Inflammatory macrophage treated with lipopolysaccharide for 1 hour (primary cell): ENCODE measurements around the gene POP7.

Experiments used
- DNase-seq, 2 donors: peaks; one replicate each; pipeline ENCODE4 v3.0.0-alpha.2; 2020 to 2022

The POP7 gene

GRCh38 chr7:100679129-100679926 is 26.6 kb upstream of the POP7 start:
- no peak for DNase-seq

- peak; percentile 37 to 67 for DNase-seq
Observed at GRCh38 chr7:100679927-100680575, 25.9 kb upstream of the POP7 start.

GRCh38 chr7:100680576-100681271 is 25.2 kb upstream of the POP7 start:
- no peak for DNase-seq

GRCh38 chr7:100681491-100682227 is 24.3 kb upstream of the POP7 start:
- DNase-seq = no peak

GRCh38 chr7:100682228-100682741 is 23.6 kb upstream of the POP7 start:
- DNase-seq = no peak

- DNase-seq = no peak
Observed at GRCh38 chr7:100682991-100683658, 22.8 kb upstream of the POP7 start.

GRCh38 chr7:100683659-100684533 is 22.0 kb upstream of the POP7 start:
- DNase-seq = no peak

GRCh38 chr7:100684534-100685042 is 21.3 kb upstream of the POP7 start:
- DNase-seq = no peak

- no peak for DNase-seq
Observed at GRCh38 chr7:100685049-100685605, 20.8 kb upstream of the POP7 start.

GRCh38 chr7:100685631-100686145 is 20.2 kb upstream of the POP7 start:
- DNase-seq = no peak

GRCh38 chr7:100686201-100686821 is 19.6 kb upstream of the POP7 start:
- no peak for DNase-seq

GRCh38 chr7:100686822-100687211 is 19.1 kb upstream of the POP7 start:
- DNase-seq = no peak

GRCh38 chr7:100687261-100687660 is 18.7 kb upstream of the POP7 start:
- DNase-seq = no peak

GRCh38 chr7:100687751-100688300 is 18.1 kb upstream of the POP7 start:
- no peak for DNase-seq

- no peak for DNase-seq
Observed at GRCh38 chr7:100688326-100688860, 17.5 kb upstream of the POP7 start.

- no peak for DNase-seq
Observed at GRCh38 chr7:100689230-100690135, 16.4 kb upstream of the POP7 start.

- DNase-seq = peak; percentile 51 to 94
Observed at GRCh38 chr7:100691676-100692577, 14.0 kb upstream of the POP7 start.
